ENCODE measurements around the gene CABP7. TPM values are rescaled to one million over a fixed set of nuclear protein-coding genes. Genes with fewer than 3 reads are reported as not detected.
A peak's percentile ranks its signal among the peaks of the same experiment; 100 is the strongest.

CABP7 gene
- total and polyA plus RNA-seq, 2 of the 8 experiments (the other 6 are each of a cell fraction or from before 2014, with no cell fraction given), result 0.20 to 0.36 TPM

DNA sequence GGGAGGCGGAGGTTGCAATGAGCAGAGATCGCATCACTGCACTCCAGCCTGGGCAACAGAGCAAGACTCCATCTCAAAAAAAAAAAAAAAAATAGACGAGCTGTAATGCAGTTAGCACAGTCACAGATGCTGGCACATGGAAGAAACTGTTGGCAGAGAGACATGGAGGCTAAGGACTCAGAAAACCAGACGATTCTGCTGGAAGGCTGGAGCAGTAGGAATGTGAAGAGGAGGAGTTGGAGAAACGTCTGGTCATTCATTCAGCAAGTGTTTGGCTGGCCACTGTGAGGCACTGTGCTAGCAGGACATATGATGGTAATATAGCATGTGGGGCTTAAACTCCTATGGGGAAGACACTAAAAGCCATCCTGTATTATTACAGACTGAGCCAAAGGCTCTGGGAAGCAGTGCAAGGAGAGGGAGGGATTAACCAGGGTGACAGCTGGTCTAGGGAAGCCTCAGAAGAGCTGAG is 52.4 kb downstream of the CABP7 start:
- Histone ChIP-seq H3K4me3 (ENCODE audit: extremely low read depth in 1 of 4, insufficient read depth in 2 of 4, low read depth in 3 of 4, low read length in 4 of 4) (no peak overlapping the region), H2BK15ac (ENCODE audit: low read length) (no peak overlapping the region), H2BK12ac (ENCODE audit: low read depth, low read length) (no peak overlapping the region), H3K27me3 (replicated peaks in 1 of 4; ENCODE audit: control insufficient read depth in 3 of 4, extremely low read depth in 1 of 4, insufficient read depth in 3 of 4, low read length in 3 of 4) (no peaks in the 10 kb centered on the region), H3K9me3 (ENCODE audit: insufficient read depth in 2 of 2, low read depth in 1 of 2, low read length in 1 of 2) (no peaks in the 10 kb centered on the region), H2AK5ac (ENCODE audit: low read depth, low read length) (no peak overlapping the region), H3K4me1 (replicated peaks in 1 of 4; ENCODE audit: control insufficient read depth in 3 of 4, insufficient read depth in 4 of 4, low read length in 3 of 4) (peaks cover 0 to 5% (median 3%) of the 10 kb centered on the region in 4 experiments; a peak in 5 of 7 replicates), H3K36me3 (ENCODE audit: control insufficient read depth in 2 of 4, insufficient read depth in 4 of 4, low read length in 3 of 4) (peaks cover 3 to 13% (median 6%) of the 10 kb centered on the region in 4 experiments; a peak in 6 of 8 replicates), H2AFZ (ENCODE audit: low read length) (no peak overlapping the region), H3K27ac (ENCODE audit: low read depth, low read length) (no peak overlapping the region), H4K91ac (replicated peaks; ENCODE audit: insufficient read length, low read length) (no peak overlapping the region), H3K23me2 (ENCODE audit: low read depth, low read length) (no peaks in the 10 kb centered on the region; the same call in 1 of the 2 replicates), H3K79me1 (ENCODE audit: low read depth, low read length) (peaks cover 5% of the 10 kb centered on the region), H3K9ac (replicated peaks in 1 of 4; ENCODE audit: extremely low read depth in 1 of 4, low read depth in 3 of 4, low read length in 3 of 4) (no peak overlapping the region), H3K79me2 (ENCODE audit: control insufficient read depth in 1 of 2, insufficient read depth in 2 of 2, low read length in 2 of 2) (peaks cover 4 to 13% of the 10 kb centered on the region in 2 experiments; a peak in 2 of 4 replicates), H3K56ac (replicated peaks; ENCODE audit: insufficient read length, low read depth, low read length) (no peak overlapping the region), H2BK120ac (replicated peaks; ENCODE audit: low read depth, low read length) (no peak overlapping the region), H2BK20ac (ENCODE audit: low read length) (no peak overlapping the region), H3K4me2 (ENCODE audit: insufficient read depth in 1 of 2, low read depth in 2 of 2, low read length in 2 of 2) (no peak overlapping the region), H3K18ac (ENCODE audit: extremely low read depth, low read length) (no peak overlapping the region; the same call in 1 of the 2 replicates), H2BK5ac (ENCODE audit: low read depth, low read length) (no peak overlapping the region), H3K14ac (ENCODE audit: insufficient read length) (no peak overlapping the region), H4K5ac (ENCODE audit: insufficient read length, low read depth, low read length) (no peak overlapping the region), H4K20me1 (replicated peaks in 1 of 2; ENCODE audit: control insufficient read depth in 1 of 2, insufficient read depth in 2 of 2, low read length in 2 of 2) (peaks cover 0 to 3% of the 10 kb centered on the region in 2 experiments), H3K4ac (replicated peaks; ENCODE audit: insufficient read length, low read depth, low read length) (no peak overlapping the region), H4K8ac (ENCODE audit: extremely low read depth, insufficient read depth, low read length) (no peak overlapping the region), H3K23ac (ENCODE audit: insufficient read length) (no peak overlapping the region)
- ChIA-PET CTCF (ENCODE audit: partially characterized antibody) (interaction anchor here (0.6 to 5.2 kb wide), 24 partner anchors 10 to 443 kb away, joined by 3 to 33 read pairs (median 3); no protein-coding TSS in a partner anchor), POLR2A (ENCODE audit: partially characterized antibody) (no interaction called here)
- 79% methylated on average over 4 of the region's 5 CpGs; no CpG with 5 or more reads in 1 of the 2 experiments for WGBS, 2 experiments (ENCODE audit: extremely low coverage in 1 of 2, insufficient coverage in 1 of 2, insufficient read length in 1 of 2, insufficient replicate concordance in 2 of 2, low coverage in 1 of 2, low lambda C conversion rate in 2 of 2, missing lambda C conversion rate in 1 of 2)
- FAIRE-seq (peak; percentile 75), DNase-seq (ENCODE audit: low read depth in 1 of 2, low spot score in 2 of 2) (no peak)
- TF ChIP-seq, protein P1, sequence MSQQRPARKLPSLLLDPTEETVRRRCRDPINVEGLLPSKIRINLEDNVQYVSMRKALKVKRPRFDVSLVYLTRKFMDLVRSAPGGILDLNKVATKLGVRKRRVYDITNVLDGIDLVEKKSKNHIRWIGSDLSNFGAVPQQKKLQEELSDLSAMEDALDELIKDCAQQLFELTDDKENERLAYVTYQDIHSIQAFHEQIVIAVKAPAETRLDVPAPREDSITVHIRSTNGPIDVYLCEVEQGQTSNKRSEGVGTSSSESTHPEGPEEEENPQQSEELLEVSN (IDR thresholded peaks at IDR 0.05), result no peak
- TF ChIP-seq BACH1 (IDR thresholded peaks at IDR 0.05; ENCODE audit: low read length), result no peak
- no peak for TF ChIP-seq TBP (IDR thresholded peaks at IDR 0.05; ENCODE audit: low read depth, low read length)
- TF ChIP-seq RAD21 (IDR thresholded peaks at IDR 0.05 in 1 of 2, conservative IDR thresholded peaks at IDR 0.05 in 1 of 2; ENCODE audit: low read depth in 2 of 2, low read length in 2 of 2), result peak; percentile 54 to 57
- TF ChIP-seq, protein P2, sequence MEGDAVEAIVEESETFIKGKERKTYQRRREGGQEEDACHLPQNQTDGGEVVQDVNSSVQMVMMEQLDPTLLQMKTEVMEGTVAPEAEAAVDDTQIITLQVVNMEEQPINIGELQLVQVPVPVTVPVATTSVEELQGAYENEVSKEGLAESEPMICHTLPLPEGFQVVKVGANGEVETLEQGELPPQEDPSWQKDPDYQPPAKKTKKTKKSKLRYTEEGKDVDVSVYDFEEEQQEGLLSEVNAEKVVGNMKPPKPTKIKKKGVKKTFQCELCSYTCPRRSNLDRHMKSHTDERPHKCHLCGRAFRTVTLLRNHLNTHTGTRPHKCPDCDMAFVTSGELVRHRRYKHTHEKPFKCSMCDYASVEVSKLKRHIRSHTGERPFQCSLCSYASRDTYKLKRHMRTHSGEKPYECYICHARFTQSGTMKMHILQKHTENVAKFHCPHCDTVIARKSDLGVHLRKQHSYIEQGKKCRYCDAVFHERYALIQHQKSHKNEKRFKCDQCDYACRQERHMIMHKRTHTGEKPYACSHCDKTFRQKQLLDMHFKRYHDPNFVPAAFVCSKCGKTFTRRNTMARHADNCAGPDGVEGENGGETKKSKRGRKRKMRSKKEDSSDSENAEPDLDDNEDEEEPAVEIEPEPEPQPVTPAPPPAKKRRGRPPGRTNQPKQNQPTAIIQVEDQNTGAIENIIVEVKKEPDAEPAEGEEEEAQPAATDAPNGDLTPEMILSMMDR (IDR thresholded peaks at IDR 0.05; ENCODE audit: control extremely low read depth in 1 of 3, insufficient read depth in 1 of 3, low read depth in 1 of 3, low read length in 3 of 3), result peak; percentile 36 to 71 (median 37); a peak in 3 of 4 replicates

All from H1 (cell line).